HG02981 (cell line): ENCODE measurements around the gene ACACA.
"Not testable (repeated sequence)": the region's sequence is repeated elsewhere in the genome, so short reads cannot be mapped to it uniquely, and the experiment has no call there.

Source experiments
- ATAC-seq: cut with Tn5 transposase; IDR thresholded peaks from one replicate; pipeline ENCODE4 v1.9.1; 2021; ENCODE audit warnings: mild to moderate bottlenecking, moderate library complexity; ENCODE audit not compliant: unreplicated experiment

ACACA gene

DNA sequence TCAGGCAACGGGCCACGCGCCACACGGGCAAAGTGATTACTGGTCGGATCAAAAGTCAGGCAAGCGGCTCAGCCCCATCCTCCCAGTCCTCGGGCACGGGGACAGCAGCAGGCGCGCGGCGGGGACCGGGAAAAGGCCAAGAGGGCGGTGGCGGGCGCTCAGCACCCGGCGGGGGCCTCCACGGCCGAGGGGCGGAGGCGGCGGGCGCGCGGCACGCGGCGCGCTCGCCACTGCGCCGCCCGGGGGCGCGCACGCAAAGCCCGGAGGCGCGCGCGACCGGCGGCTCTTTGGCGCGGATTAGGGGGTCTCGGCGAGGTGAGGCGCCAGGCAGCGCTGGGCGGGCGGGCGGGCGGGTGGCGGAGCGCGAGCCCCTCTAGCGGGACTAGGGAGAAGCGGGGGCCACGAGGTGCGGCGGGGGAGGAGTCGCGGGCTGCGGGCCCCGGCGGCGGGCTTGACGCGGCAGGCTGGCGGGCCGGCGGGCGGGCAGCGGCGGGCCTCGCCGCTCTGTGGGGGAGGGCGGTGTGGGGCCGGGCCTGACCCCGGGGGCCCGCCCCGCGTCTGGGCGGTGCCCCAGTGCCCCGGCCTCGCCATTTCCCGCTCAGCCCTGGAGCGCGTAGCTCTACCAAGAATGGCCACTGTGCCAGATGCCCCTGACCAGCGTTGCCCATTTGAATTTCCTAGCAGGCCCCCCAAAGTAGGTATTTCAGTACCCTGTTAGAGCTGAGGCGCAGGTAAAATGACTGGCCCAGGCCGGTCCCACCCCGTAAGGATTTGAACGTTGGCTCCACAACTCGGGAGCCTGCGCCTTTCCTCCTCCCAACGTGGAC lies at the start of gene ACACA, which contains the start of gene TADA2A:
Gene ACACA, minus strand, starts transcription at position 202 of the 827 bp plus-strand sequence. CDS start 537 bp downstream, outside the sequence.
Gene TADA2A, plus strand, starts transcription at position 252 of the 827 bp plus-strand sequence. CDS start 4,480 bp downstream, outside the sequence.
- peak; percentile 81 for ATAC-seq

DNA sequence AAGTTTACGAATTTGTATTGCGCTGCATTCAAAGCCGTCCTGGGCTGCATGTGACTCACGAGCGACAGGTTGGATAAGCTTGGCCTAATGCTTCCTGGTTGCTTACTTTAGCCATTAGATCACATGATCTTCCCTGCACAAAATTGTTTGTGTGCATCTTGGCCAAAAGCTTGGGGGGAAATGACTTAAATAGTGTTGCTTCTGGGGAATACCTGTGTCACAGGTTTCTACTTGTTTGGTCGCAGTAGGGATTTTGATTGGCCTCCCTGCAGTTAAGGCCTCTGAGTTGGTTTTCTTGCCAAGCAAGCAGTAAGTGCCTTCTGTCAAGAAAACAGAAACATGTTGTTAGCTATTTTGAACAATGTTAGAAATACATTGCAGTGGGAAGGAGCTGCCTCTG lies 43.5 kb upstream of the ACACA start:
- no peak for ATAC-seq

DNA sequence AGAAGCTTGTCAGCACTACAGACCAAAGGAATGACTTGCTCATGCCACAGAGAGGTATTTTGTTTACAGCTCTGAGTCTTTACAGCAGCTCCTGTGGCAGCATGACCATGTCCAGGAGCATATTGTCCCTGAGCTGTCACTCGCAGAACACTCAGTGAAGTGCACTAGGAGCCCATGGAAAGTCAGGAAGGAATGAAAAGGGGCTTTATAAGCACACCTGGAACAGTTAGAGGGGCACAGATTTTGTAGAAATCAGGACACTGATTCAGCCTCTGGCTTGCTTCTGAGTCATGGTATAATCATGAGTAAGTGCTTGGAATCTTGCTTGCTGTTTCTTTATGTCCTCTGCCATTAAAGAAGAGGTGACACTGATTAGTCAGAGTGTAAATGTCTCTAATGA lies 41.0 kb upstream of the ACACA start:
- no peak for ATAC-seq

DNA sequence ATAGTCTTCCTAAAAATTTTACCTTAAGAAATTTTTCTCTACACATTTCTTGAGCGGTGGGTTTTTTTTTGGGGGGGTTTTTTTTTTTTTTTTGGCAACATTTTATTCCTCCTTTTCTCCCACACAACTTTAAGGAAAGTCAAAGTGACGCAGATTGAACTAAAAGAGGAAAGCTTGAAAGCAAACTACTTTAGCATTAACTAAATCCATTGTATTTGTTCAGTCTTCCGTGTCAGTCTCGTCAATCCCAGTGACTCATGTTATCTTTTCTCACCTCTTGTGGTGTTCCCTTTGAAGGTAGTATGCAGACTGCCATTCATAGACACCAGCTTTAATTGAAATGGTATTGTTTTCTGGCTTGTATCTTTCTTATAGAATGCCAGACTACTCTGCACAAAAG lies 39.4 kb upstream of the ACACA start:
- ATAC-seq, result no peak

DNA sequence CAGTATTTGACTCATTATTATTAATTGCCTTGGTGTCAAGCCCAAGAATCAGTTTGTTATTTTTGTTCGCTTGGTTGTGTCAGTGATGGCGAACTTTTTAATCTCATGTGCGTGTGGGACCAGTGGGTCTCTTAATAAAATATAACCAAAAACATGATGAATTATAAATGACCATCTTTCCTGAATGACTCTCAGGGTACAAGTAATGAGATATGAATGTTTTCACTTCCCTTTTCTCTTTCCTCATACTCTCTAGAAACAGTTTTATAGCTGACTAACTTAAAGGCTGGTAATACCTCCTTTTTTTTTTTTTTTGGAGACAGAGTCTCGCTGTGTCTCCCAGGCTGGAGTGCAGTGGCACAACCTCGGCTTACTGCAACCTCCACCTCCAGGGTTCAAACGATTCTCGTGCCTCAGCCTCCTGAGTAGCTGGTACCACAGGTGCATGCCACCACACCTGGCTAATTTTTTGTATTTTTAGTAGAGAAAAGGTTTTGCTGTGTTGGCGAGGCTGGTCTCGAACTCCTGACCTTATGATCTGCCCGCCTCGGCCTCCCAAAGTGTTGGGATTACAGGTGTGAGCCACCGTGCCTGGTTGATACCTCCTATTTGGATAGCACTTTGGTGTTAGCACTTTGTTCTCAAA lies 34.9 kb upstream of the ACACA start:
- not testable (repeated sequence) for ATAC-seq

DNA sequence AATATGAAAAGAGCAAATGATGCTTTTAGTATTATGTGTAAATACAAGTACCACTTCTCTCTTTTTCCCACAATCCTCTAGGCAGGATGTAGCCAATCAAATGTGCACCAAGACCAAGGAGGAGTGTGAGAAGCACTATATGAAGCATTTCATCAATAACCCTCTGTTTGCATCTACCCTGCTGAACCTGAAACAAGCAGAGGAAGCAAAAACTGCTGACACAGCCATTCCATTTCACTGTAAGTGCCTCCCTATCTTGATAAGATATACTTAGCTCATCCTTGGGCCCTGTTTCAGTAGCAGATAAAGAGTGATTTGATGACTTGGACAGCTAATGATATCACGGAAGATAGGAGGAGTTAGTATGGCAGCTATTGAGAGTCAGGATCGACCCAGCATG lies 33.8 kb upstream of the ACACA start:
- ATAC-seq, result no peak

DNA sequence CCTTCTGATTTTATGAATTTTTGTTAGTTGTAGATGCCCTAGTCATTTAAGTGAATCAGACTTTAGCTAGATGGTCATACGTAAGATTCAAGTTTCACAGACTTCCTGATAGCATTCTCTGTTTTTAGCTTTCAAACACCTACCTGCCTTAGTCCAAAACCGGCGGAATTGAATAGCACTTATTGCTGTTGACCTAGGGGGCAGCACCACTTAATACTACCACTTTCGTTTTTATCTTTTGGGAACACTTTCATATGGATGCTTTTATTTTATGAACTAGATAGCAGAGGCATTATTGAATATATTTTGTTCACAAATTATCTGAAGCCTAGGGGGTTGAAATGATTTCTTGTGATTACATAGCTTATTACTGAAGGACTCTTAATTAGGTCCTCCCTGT lies 31.5 kb upstream of the ACACA start:
- no peak for ATAC-seq

DNA sequence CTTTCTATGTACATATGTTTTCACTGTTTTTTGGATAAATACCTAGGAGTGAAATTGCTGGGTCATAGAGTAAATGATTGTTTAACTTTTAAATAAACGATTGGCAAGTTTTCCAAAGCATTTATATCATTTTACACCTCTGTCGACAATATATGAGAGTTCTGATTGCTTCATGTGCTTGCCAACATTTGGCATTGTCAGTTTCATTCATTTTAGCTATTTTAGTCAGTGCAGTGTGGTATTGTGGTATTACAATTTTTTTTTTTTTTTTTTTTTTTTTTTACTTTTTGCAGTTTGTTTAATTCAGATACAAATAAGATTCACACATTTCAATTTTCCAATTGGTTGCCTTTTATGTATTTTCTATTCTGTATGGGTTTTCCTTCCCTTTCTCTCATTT lies 26.0 kb upstream of the ACACA start:
- no peak for ATAC-seq

DNA sequence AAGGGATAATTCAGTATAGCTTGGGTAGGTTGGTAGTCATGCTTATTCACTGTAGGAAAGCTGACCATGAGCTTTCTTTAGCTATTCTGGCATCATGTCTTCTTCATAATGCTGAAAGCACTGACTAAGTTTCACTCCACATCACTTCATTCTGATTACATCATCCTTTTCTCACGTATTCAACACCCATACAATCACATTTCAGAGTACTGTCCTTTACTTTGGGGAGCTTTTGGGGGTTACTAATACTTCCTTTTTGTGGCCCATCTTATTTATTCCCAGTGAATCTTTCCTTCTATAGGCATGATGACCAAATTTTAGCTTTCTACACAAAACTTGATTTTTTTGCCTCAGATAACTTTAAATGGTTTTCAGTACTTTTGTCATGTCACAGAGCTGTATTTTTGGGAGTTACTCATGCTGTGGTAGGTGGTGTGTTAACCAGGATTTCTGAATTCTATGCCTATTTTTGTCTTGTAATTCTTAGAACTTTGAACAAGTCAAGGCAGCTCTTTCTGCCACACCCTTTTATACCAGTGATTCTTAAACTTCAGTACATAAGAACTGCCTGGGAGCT lies 23.5 kb upstream of the ACACA start:
- no peak for ATAC-seq

DNA sequence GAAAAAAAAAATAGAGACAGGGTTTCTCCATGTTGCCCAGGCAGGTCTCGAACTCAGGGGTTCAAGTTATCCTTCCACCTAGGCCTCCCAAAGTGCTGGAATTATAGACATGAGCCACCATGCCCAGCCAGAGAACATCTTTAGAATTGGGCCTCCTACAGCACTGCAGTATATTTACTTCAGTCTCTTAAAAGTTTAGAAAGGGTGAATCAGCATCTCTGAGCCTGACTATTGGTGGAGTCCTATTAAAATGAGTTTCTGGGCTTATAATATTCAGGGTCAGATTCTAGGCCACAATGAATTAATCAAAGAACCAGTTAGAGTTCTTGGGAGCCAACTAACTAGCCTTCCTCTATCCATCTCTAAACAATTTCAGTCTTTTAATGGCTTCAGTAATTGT lies 22.8 kb upstream of the ACACA start:
- ATAC-seq, result no peak

DNA sequence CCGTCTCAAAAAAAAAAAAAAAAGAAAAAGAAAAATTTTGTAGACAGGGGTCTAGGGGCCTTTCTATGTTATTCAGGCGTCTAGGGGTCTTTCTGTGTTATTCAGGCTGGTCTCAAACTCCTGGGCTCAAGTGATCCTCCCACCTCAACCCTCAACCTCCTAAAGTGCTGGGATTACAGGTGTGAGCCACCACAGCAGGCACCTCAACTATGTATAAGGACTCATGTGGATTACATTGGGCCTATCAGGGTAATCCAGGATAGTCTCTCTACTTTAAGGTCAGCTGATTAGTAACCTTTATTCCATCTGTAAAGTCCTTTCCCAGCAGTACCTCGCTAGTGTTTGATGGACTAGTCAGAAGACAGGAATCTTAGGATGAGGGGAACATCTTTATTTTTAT lies 22.4 kb upstream of the ACACA start:
- no peak for ATAC-seq

DNA sequence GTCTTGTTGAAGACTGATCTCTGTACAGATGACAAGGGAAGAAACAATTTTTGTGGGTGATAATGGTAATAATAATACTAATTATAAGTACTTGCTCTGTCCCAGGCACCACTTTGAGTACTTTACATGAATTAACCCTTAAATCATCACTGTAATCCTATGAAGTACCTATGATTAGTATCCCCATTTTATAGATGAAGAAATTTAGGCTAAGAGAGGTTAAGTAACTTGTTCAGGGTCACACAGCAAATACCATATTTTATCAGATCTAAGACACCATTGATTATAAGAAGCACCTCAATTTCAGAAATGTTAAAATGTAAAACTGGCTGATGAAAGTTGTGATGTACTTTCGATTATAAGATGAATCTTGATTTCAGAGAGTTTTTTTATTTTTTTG lies 18.6 kb upstream of the ACACA start:
- ATAC-seq, result no peak

DNA sequence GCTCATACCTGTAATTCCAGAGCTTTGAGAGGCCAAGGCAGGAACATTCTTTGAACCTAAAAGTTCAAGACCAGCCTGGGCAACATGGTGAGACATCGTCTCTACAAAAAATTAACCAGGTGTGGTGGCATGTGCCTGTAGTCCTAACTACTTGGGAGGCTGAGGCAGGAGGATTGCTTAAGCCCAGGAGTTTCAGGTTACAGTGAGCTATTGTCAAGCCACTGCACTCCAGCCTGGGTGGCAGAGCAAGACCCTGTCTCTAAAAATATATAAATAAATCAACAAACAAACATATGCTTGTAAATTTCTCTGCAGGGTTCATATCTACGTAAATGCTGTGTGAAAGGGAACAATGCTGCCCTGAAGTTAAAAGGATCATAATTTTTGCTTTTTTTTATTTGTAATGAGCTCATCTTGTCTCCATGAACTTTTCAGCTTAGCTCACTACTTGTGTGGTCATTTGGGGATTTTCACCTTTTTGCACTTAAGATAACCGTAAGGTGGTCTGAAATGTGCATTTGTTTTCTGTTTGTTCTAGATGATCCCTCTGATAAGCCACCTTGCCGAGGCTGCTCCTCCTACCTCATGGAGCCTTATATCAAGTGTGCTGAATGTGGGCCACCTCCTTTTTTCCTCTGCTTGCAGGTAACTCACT lies 16.5 kb upstream of the ACACA start:
- ATAC-seq, result no peak

DNA sequence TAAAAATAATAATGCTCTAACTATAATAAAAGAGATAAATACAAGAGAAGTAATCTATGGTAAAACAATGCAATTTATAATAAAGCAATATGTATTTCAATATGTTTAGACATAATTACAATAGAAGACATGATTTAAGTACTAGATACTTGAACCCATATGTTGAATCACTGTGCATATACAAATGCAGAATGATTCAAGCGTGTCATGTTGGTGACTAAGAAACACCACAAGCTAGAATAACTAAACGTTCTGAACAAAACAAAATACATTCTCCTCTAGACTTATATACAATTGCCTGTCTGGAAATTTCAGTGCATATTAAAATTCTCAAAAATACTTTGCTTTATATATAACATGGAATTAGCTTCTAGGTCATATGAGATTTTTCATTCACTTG lies 11.2 kb upstream of the ACACA start:
- ATAC-seq, result no peak

DNA sequence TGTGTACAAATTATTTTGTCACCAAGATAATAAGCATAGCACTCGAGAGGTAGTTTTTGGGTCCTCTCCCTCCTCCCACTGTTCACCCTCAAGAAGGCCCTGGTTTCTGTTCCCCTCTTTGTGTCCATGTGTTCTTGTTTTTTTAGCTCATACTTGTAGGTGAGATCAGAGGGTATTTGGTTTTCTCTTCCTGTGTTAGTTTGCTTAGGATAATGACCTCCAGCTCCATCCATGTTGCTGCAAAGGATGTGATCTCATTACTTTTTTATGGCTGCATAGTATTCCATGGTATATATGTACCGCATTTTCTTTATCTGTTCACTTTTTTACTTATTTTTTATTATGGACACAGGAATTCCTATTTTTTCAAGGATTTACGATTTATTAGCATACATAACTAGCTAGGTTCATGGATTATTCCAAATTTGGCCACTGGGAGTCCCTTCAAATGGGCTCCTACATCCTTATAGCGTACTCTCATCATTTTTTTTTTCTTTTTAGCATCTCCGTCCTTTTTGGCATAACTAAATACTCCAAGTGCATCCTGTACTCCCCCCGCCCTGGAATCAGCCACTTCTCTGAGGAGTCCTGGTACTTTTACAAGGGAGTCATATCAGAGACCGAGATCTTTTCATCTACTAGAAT lies 7.4 kb upstream of the ACACA start:
- no peak for ATAC-seq

DNA sequence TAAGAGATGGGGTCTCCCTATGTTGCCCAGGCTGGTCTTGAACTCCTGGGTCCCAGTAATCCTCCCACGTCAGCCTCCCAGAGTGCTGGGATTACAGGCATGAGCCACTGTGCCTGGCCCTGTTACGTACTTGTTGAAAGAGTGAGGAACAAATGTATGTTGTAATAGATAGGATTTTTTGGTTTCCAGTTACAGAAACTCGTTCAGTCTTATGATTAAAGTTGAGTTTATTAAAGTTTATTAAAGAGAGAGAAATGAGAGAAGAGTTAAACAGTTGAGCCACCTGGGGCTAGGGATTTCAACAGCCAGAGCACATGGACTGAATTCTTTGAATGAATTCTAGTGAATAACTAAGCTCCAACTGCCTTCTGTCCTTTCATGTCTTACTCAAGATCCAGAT lies 3.7 kb upstream of the ACACA start:
- ATAC-seq, result no peak

DNA sequence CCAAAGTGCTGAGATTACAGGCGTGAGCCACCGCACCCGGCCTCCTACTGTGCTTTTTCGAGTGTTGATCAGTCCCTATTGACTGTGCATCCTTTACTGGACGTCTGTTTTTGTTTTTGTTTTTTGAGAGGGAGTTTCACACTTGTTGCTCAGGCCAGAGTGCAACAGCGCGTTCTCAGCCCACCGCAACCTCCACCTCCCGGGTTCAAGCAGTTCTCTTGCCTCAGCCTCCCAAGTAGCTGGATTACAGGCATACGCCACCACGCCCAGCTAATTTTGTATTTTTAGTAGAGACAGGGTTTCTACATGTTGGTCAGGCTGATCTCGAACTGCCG lies 1.5 kb upstream of the ACACA start:
- ATAC-seq, result not testable (repeated sequence)

DNA sequence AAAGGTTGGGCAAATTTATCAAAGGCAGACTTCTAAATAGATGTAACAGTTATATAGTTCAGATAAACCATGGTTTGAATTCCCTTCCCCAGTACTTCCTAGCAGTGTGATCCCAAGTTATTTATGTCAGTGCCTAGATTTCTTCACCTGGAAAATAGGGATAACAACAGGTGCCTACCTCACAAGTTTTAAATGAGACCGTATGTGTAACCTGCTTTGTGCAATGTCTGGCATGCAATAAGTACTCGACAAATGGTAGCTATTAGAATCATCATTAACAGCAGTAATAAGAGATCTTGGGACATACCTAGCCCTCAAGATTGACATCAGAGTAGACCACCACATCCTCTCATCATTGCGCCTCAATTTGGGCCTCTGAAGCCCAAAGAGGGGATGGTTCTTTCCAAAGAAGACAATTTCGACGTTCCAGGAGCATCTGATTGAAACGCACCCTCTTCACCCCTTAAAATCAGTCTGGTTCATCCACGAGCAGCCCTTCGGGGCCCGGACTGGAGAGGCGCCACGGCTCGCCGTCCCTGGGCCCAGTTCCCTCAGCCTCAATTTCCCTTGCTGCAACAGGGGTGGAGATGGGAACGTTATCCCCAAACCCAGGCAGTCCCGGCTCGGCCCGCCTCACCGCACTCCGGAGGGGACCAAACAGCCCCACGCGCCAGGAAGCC lies 541 bp downstream of the ACACA start:
- peak; percentile 35 for ATAC-seq

DNA sequence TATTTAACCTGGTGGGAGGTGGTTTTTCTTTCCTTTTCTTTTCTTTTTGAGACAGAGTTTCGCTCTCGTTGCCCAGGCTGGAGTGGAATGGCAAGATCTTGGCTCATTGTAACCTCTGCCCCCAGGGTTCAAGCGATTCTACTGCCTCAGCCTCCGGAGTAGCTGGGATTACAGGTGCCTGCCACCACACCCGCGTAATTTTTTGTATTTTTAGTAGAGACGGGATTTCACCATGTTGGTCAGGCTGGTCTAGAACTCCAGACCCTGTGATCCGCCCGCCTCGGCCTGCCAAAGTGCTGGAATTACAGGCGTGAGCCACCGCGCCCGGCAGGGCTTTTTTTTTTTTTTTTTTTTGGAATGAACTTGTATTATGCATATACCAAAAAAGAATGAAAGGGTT lies 1.1 kb downstream of the ACACA start:
- not testable (repeated sequence) for ATAC-seq

DNA sequence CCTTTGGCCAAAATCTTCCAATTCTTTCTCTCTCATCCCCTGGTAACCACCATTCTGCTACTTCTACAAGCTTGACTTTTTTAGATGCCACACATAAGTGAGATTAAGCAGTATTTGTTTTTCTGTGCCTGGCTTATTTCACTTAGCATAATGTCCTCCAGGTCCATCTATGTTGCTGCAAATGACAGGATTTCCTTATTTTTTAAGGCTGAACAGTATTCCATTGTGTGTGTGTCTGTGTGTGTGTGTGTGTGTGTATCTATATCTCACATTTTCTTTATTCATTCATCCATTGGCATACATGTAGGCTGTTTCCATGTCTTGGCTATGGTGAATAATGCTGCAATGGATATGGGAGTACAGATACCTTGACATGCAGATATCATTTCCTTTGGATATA lies 6.1 kb downstream of the ACACA start:
- ATAC-seq, result no peak
